Left forelimb (tissue), 1 donor: ENCODE data around the gene WDSUB1.

Source experiments
- DNase-seq: peaks from one replicate; pipeline ENCODE4 v3.0.0-alpha.2; 2018; ENCODE audit warnings: low spot score

The WDSUB1 gene

GRCh38 chr2:159285929-159286708 lies at the start of gene WDSUB1:
Gene WDSUB1 (minus strand): TSS chr2:159286703. CDS start chr2:159283069, 3,634 bp downstream.
- DNase-seq: peak; percentile 73

DNA sequence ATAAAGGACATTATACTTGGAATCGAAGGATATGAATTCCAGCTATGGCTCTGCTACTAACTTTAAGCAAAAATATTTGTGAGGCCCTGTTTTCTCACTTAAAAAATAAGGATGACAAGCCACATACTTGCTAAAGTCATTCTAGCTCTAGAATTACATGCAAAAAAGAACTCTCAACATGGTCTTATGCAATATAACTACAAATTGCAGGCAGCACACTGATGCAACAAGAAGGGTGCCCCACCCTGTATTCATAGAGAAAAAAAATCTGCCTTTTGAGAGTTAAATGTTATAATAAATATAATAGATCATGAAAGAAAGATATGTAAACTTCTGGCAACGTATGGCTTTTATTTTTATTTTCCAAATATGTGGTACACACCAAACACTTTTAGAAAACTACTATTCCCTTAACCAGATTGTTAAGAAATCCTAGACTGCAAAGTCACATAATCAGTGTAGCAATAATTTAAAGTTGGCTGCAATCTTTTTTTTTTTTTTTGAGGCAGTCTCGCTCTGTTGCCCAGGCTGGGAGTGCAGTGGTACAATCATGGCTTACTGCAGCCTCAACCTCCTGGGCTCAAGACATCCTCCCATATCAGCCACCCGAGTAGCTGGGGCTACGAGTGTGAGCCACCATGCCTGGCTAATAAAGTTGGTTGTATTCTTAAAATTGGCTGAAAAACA lies 40.2 kb upstream of the WDSUB1 start:
- DNase-seq: no peak

GRCh38 chr2:159322419-159322818 lies 35.9 kb upstream of the WDSUB1 start:
- DNase-seq: no peak

- no peak for DNase-seq
Observed at GRCh38 chr2:159317392-159318088, 31.0 kb upstream of the WDSUB1 start.

GRCh38 chr2:159307942-159308341 lies 21.4 kb upstream of the WDSUB1 start:
- DNase-seq: no peak

GRCh38 chr2:159300586-159300985 lies 14.1 kb upstream of the WDSUB1 start:
- DNase-seq: no peak

GRCh38 chr2:159298967-159299366 lies 12.5 kb upstream of the WDSUB1 start:
- DNase-seq: no peak

GRCh38 chr2:159297042-159297707 lies 10.7 kb upstream of the WDSUB1 start:
- DNase-seq: no peak

- no peak for DNase-seq
Observed at GRCh38 chr2:159292157-159292556, 5.7 kb upstream of the WDSUB1 start.

DNA sequence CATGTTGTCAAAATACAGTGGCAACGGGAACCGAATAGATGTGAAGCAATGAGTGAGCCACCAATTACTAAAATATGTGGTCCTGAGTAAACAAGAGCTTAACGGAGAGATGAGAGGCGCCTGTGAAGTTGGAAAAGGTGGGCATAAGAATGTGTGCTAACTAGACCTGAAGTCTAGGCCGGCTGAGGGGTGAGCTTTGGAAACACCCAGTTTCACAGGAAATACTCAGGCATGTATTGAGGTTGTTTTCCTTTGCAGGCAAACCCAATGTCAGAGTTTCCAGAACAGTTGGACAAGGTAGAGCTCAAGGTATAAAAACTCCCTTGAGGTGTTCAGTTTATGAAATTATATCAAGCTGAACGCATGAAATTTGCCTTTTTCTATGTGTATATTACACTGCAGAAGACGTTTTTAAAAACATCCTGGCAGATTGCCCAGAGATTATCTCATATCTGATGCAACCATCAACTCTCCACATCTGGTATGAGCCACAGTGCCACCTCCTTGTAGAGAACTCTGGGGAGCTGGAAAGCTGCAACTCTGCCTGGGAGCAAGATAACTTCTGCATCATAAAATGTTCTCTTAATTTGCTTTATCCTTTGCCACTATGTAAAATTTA lies 3.9 kb upstream of the WDSUB1 start:
- DNase-seq: no peak

DNA sequence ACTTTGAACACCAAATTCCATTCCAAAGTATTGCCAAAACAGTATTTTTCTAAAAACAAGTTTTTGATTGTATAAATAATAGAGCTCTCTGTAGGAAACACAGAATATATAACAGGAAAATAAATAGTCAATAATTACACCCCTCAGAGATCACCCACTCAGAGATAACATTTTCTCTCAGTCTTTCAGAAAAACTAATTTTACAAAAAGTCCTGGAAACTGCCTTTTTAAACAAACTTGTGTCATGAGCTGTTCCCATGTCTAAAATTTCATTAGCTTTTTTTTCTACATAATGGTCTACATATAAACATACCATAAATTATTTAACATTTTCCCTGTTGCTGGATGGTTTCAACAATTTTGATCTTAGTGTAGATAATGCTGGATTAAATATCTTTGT lies 1.2 kb upstream of the WDSUB1 start:
- DNase-seq: no peak

GRCh38 chr2:159286709-159287441 lies 372 bp upstream of the WDSUB1 start:
- DNase-seq: peak; percentile 96

DNA sequence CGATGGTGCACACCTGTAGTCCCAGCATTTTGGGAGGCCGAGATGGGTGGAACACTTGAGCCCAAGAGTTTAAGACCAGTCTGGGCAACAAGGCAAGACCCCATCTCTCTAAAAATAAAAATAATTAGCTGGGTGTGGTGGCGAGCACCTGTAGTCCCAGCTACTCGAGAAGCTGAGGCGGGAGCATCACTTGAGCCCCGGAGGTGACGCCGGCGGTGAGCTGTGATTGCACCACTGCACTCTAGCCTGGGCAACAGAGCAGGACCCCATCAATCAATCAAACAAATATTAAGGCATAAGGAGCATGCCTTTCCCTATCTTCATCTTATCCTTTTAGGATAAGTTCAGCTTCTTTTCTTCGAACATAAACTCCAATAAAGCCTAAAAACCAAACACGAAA lies 1.1 kb downstream of the WDSUB1 start:
- no peak for DNase-seq

- no peak for DNase-seq
Observed at GRCh38 chr2:159283529-159283928, 3.0 kb downstream of the WDSUB1 start.

- no peak for DNase-seq
Observed at GRCh38 chr2:159281002-159281401, 5.5 kb downstream of the WDSUB1 start.

DNA sequence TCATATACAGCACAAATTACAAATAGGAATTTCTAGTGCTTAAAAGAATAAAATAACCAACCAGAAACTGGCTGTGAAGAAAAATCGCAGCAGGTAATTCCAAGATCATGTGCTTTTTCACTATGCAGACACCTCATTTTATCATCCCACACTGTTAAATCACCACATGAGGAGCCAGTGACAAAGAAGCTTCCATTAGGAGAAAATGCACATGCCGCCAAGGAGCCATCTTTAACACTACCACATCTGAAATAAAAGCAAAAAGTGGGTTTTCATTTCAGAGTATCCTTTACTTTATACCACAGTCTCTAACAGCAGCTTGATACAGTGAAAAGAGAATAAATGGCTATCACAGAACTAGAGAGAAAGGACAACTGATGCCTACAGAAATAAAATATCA lies 6.8 kb downstream of the WDSUB1 start:
- DNase-seq: no peak

DNA sequence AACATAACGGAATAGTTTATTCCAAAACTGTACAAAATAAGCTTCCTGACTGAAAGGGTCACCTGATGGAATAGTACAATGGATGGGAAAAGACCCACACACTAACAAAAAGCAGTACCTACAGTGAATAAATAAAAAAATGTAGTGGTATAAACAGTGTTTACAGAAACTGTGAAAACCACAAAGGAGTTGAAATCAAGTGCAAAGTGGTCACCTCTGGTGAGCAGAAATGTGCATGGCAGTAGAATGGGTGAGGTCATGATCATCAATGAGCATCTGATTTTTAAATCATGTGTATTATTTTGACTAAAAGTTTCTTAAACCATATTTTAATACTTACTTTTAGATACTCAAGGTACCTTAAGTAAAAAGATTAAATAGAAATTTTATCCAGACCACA lies 11.4 kb downstream of the WDSUB1 start:
- DNase-seq: no peak

GRCh38 chr2:159272156-159272555 lies 14.3 kb downstream of the WDSUB1 start:
- DNase-seq: no peak

GRCh38 chr2:159270744-159271379 lies 15.6 kb downstream of the WDSUB1 start:
- DNase-seq: no peak

- DNase-seq: no peak
Observed at GRCh38 chr2:159267921-159268320, 18.6 kb downstream of the WDSUB1 start.

- no peak for DNase-seq
Observed at GRCh38 chr2:159266554-159266953, 19.9 kb downstream of the WDSUB1 start.
